RCC 7860 (cell line): Measurements from ENCODE around the gene TMEM80.
A peak's percentile ranks its signal among the peaks of the same experiment; 100 is the strongest.
"Not testable (repeated sequence)": the region's sequence is repeated elsewhere in the genome, so short reads cannot be mapped to it uniquely, and the experiment has no call there.

Experiments used
- DNase-seq: peaks from one replicate; pipeline ENCODE4 v3.0.0-alpha.2; 2015; ENCODE audit warnings: low spot score
- FAIRE-seq: peaks from 2 replicates; lab custom pipeline; 2012; peaks lifted over from hg19 to GRCh38; lab: Jason Lieb, UNC

Gene TMEM80

GRCh38 chr11:679271-680207, 16.1 kb upstream of the TMEM80 start:
- FAIRE-seq (no peak), DNase-seq (no peak)

GRCh38 chr11:680476-680875, 15.1 kb upstream of the TMEM80 start:
- FAIRE-seq (no peak), DNase-seq (no peak)

GRCh38 chr11:680970-681369, 14.6 kb upstream of the TMEM80 start:
- FAIRE-seq, result no peak
- no peak for DNase-seq

- no peak for FAIRE-seq
- DNase-seq, result no peak
Measured at GRCh38 chr11:686451-687243, 9.0 kb upstream of the TMEM80 start.

- FAIRE-seq (no peak), DNase-seq (no peak)
Measured at GRCh38 chr11:687751-688150, 7.9 kb upstream of the TMEM80 start.

- no peak for DNase-seq
Measured at GRCh38 chr11:688681-689080, 6.9 kb upstream of the TMEM80 start.

GRCh38 chr11:689625-690024, 6.0 kb upstream of the TMEM80 start:
- FAIRE-seq, result no peak

More at GRCh38 chr11:688681-689080, 6.9 kb upstream of the TMEM80 start:
- no peak for FAIRE-seq

GRCh38 chr11:690244-690643, 5.4 kb upstream of the TMEM80 start:
- not testable (repeated sequence) for FAIRE-seq, DNase-seq

More at GRCh38 chr11:689625-690024, 6.0 kb upstream of the TMEM80 start:
- no peak for DNase-seq

GRCh38 chr11:690738-691633, 4.6 kb upstream of the TMEM80 start:
- FAIRE-seq (no peak), DNase-seq (no peak)

- DNase-seq (no peak), FAIRE-seq (no peak)
Measured at GRCh38 chr11:691710-692590, 3.7 kb upstream of the TMEM80 start.

- FAIRE-seq (no peak), DNase-seq (no peak)
Measured at GRCh38 chr11:692824-693414, 2.7 kb upstream of the TMEM80 start.

- no peak for FAIRE-seq
- DNase-seq, result no peak
Measured at GRCh38 chr11:693415-693831, 2.2 kb upstream of the TMEM80 start.

- no peak for DNase-seq
- no peak for FAIRE-seq
Measured at GRCh38 chr11:693887-694562, 1.6 kb upstream of the TMEM80 start.

- FAIRE-seq (peak; percentile 76), DNase-seq (peak; percentile 91)
Measured at GRCh38 chr11:694563-695287, 891 bp upstream of the TMEM80 start, which contains the start of gene DEAF1. DEAF1 (minus strand) TSS chr11:695222; CDS start chr11:695047, 175 bp downstream.

GRCh38 chr11:695288-695537, 403 bp upstream of the TMEM80 start:
- DNase-seq (no peak), FAIRE-seq (no peak)

GRCh38 chr11:696955-697491, 1.4 kb downstream of the TMEM80 start:
- FAIRE-seq, result peak; percentile 81
- peak; percentile 83 for DNase-seq

- DNase-seq, result peak; percentile 81
- FAIRE-seq, result peak; percentile 88
Measured at GRCh38 chr11:697811-698311, 2.2 kb downstream of the TMEM80 start.
